Keratinocyte (primary cell): Measurements from ENCODE around the gene SLC27A4. TPM values are rescaled to one million over a fixed set of nuclear protein-coding genes. Genes with fewer than 3 reads are reported as not detected.
A peak's percentile ranks its signal among the peaks of the same experiment; 100 is the strongest.

Source experiments
- DNase-seq: peaks from one replicate; pipeline ENCODE4 v3.0.0-alpha.2; 2011; ENCODE audit warnings: low read depth, missing footprints, low spot score
- FAIRE-seq: peaks from 2 replicates; lab custom pipeline; 2011; peaks lifted over from hg19 to GRCh38; lab: Jason Lieb, UNC
- H2AFZ ChIP-seq: 2 replicates; pipeline ENCODE4 v1.6.0; 2012; ENCODE audit warnings: low read length, control low read depth, inconsistent platforms; ENCODE audit not compliant: control insufficient read depth
- H3K27ac ChIP-seq: 2 replicates; pipeline ENCODE4 v1.5.1; 2011; ENCODE audit warnings: low read length; ENCODE audit not compliant: control insufficient read depth, insufficient read depth
- H3K27me3 ChIP-seq: 3 replicates; pipeline ENCODE4 v1.6.0; 2011; ENCODE audit warnings: low read length; ENCODE audit not compliant: control insufficient read depth, insufficient read depth; ENCODE audit errors: extremely low read depth
- H3K36me3 ChIP-seq, 2 experiments: 2 replicates in 1 of 2; 3 replicates in 1 of 2; pipeline ENCODE4 v1.5.1; 2011; ENCODE audit warnings: low read length in 2 of 2, mild to moderate bottlenecking in 1 of 2; ENCODE audit not compliant: control insufficient read depth in 2 of 2, insufficient read depth in 2 of 2; ENCODE audit errors: extremely low read depth in 1 of 2
- H3K4me1 ChIP-seq: 3 replicates; pipeline ENCODE4 v1.5.1; 2011; ENCODE audit warnings: low read length; ENCODE audit not compliant: control insufficient read depth, insufficient read depth; ENCODE audit errors: extremely low read depth
- H3K4me2 ChIP-seq: 3 replicates; pipeline ENCODE4 v1.6.0; 2011; ENCODE audit warnings: low read depth, low read length; ENCODE audit not compliant: control insufficient read depth, insufficient read depth; ENCODE audit errors: extremely low read depth
- H3K4me3 ChIP-seq, 3 experiments: fragments of 200-600 bp in 1 of 3; sonication (generic) in 1 of 3; 2 replicates in 2 of 3; 3 replicates in 1 of 3; pipeline ENCODE4 v1.5.1; 2011 to 2016; ENCODE audit warnings: low read length in 3 of 3, mild to moderate bottlenecking in 3 of 3, control low read depth in 2 of 3, inconsistent platforms in 1 of 3, low read depth in 1 of 3, mixed read lengths in 1 of 3, mixed run types in 1 of 3, moderate library complexity in 1 of 3; ENCODE audit not compliant: control insufficient read depth in 2 of 3, insufficient read depth in 2 of 3; ENCODE audit errors: extremely low read depth in 1 of 3
- H3K79me2 ChIP-seq: 2 replicates; pipeline ENCODE4 v1.6.0; 2012; ENCODE audit warnings: low read length; ENCODE audit not compliant: control insufficient read depth, insufficient read depth
- H3K9ac ChIP-seq: 3 replicates; pipeline ENCODE4 v1.6.0; 2011; ENCODE audit warnings: low read length; ENCODE audit not compliant: control insufficient read depth, insufficient read depth; ENCODE audit errors: extremely low read depth
- H3K9me1 ChIP-seq: 3 replicates; pipeline ENCODE4 v1.6.0; 2011; ENCODE audit warnings: low read length; ENCODE audit not compliant: control insufficient read depth, insufficient read depth; ENCODE audit errors: extremely low read depth
- H3K9me3 ChIP-seq: 2 replicates; pipeline ENCODE4 v1.5.1; 2012; ENCODE audit warnings: low read depth, low read length; ENCODE audit not compliant: control insufficient read depth
- H4K20me1 ChIP-seq: 3 replicates; pipeline ENCODE4 v1.6.0; 2011; ENCODE audit warnings: low read length; ENCODE audit not compliant: control insufficient read depth, insufficient read depth; ENCODE audit errors: extremely low read depth
- CTCF ChIP-seq, 3 experiments: IDR thresholded peaks in 1 of 3; conservative IDR thresholded peaks in 1 of 3; optimal IDR thresholded peaks in 1 of 3; 2 replicates in 2 of 3; 3 replicates in 1 of 3; pipeline versions ENCODE3 to v1.5.1; 2011; ENCODE audit warnings: low read length in 3 of 3, mild to moderate bottlenecking in 3 of 3, moderate library complexity in 2 of 3, control low read depth in 1 of 3, inconsistent platforms in 1 of 3; ENCODE audit not compliant: insufficient read depth in 2 of 3; ENCODE audit errors: extremely low read depth in 1 of 3
- EZH2 ChIP-seq: IDR thresholded peaks from one replicate; pipeline ENCODE4 v1.6.1; 2012; ENCODE audit warnings: inconsistent platforms, mild to moderate bottlenecking, low read length, moderate library complexity
- dilution Hi-C: fragments of 300-500 bp; cut with MboI; formaldehyde crosslinking; loops from one replicate; pipeline ENCODE4 v1.7.0; 2020; ENCODE audit warnings: low sequenced_read_pairs; ENCODE audit not compliant: extremely low pct_ligation_motif_present
- polyA plus RNA-seq, 5 experiments: library from polyadenylated mRNA; depleted of rRNA in 3 of 5; stranded (reverse) in 3 of 5; stranded (forward) in 1 of 5; unstranded in 1 of 5; fragments of >200 nt; gene quantifications; 1 replicate in 1 of 5; 2 replicates in 3 of 5; 3 replicates in 1 of 5; pipeline versions ENCODE4 v1.2.1 to v1.2.3, GENCODE V29; 2011 to 2012; ENCODE audit warnings: missing spikeins in 2 of 5, low read depth in 1 of 5, low replicate concordance in 1 of 5

The SLC27A4 gene
- polyA plus RNA-seq, 1 donor (not counting 4 experiments of a cell fraction or from before 2014, with no cell fraction given), result 17.3 TPM

- peak overlapping the region; percentile 90 for H2AFZ ChIP-seq
- dilution Hi-C loops, result no loop called here
- H3K9ac ChIP-seq, result peak overlapping the region; percentile 54
- peak overlapping the region; percentile 95 for H3K4me2 ChIP-seq
- FAIRE-seq (no peak), DNase-seq (no peak)
- H3K27me3 ChIP-seq, result no peaks in the 10 kb centered on the region
- TF ChIP-seq CTCF (optimal IDR thresholded peaks at IDR 0.05 in 1 of 3, IDR thresholded peaks at IDR 0.05 in 1 of 3, conservative IDR thresholded peaks at IDR 0.05 in 1 of 3; ENCODE audit: extremely low read depth in 1 of 3, insufficient read depth in 2 of 3, low read length in 3 of 3) (peak; percentile 91 to 98 (median 97)), EZH2 (no peak)
- H3K36me3 ChIP-seq, result peaks cover 0 to 9% of the 10 kb centered on the region in 2 experiments
- peak overlapping the region; percentile 26 for H3K27ac ChIP-seq
- no peaks in the 10 kb centered on the region for H3K9me3 ChIP-seq
- H3K9me1 ChIP-seq, result no peaks in the 10 kb centered on the region
- peaks cover 20% of the 10 kb centered on the region for H3K4me1 ChIP-seq
- H3K4me3 ChIP-seq, result peak overlapping the region; percentile 23 to 71 (median 62)
- H3K79me2 ChIP-seq, result no peaks in the 10 kb centered on the region
- no peaks in the 10 kb centered on the region for H4K20me1 ChIP-seq
These were observed 21.8 kb downstream of the SLC27A4 start for GRCh38 chr9:128361986-128362646.

GRCh38 chr9:128362774-128363173 is 22.4 kb downstream of the SLC27A4 start:
- Histone ChIP-seq H3K27me3 (no peaks in the 10 kb centered on the region), H3K9ac (no peak overlapping the region), H3K4me3 (no peak overlapping the region), H3K9me1 (no peaks in the 10 kb centered on the region), H3K36me3 (peaks cover 0 to 7% of the 10 kb centered on the region in 2 experiments), H3K79me2 (no peaks in the 10 kb centered on the region), H3K9me3 (no peaks in the 10 kb centered on the region), H3K4me2 (no peak overlapping the region), H3K4me1 (peaks cover 20% of the 10 kb centered on the region), H4K20me1 (no peaks in the 10 kb centered on the region), H2AFZ (no peak overlapping the region), H3K27ac (no peak overlapping the region)
- dilution Hi-C loops, result no loop called here
- DNase-seq, result no peak
- TF ChIP-seq EZH2, result no peak
- TF ChIP-seq CTCF (optimal IDR thresholded peaks at IDR 0.05 in 1 of 3, IDR thresholded peaks at IDR 0.05 in 1 of 3, conservative IDR thresholded peaks at IDR 0.05 in 1 of 3; ENCODE audit: extremely low read depth in 1 of 3, insufficient read depth in 2 of 3, low read length in 3 of 3), result no peak
- FAIRE-seq, result no peak
